Suprapubic skin (tissue), 4 donors: Measurements from ENCODE around the gene ASRGL1. TPM values are rescaled to one million over a fixed set of nuclear protein-coding genes. Genes with fewer than 3 reads are reported as not detected.

Experiments
- DNase-seq, 2 donors: peaks; one replicate each; pipeline ENCODE4 v3.0.0-alpha.2; 2019; ENCODE audit warnings: low spot score in 2 of 2
- H3K27ac ChIP-seq: fragments of 200-600 bp; sonication (generic); one replicate; pipeline ENCODE4 v1.5.1; 2019
- H3K27me3 ChIP-seq: fragments of 200-600 bp; sonication (generic); one replicate; pipeline ENCODE4 v1.5.1; 2019
- H3K36me3 ChIP-seq: fragments of 200-600 bp; sonication (generic); one replicate; pipeline ENCODE4 v1.5.1; 2019
- H3K4me1 ChIP-seq: fragments of 200-600 bp; sonication (generic); one replicate; pipeline ENCODE4 v1.5.1; 2019
- H3K4me3 ChIP-seq: fragments of 200-600 bp; sonication (generic); one replicate; pipeline ENCODE4 v1.5.1; 2019; ENCODE audit warnings: mild to moderate bottlenecking
- H3K9me3 ChIP-seq: fragments of 200-600 bp; sonication (generic); one replicate; pipeline ENCODE4 v1.5.1; 2019
- EP300 ChIP-seq: sonication (generic); formaldehyde crosslinking; IDR thresholded peaks from one replicate; pipeline ENCODE4 v1.6.1; 2017; ENCODE audit warnings: antibody characterized with exemption
- POLR2A ChIP-seq, 2 donors: fragments of 450-650 bp; IDR thresholded peaks; one replicate each; pipeline ENCODE4 v1.6.1; 2017; ENCODE audit warnings: antibody characterized with exemption in 2 of 2, mild to moderate bottlenecking in 2 of 2, moderate library complexity in 2 of 2
- POLR2AphosphoS5 ChIP-seq, 3 donors: sonication (generic); formaldehyde crosslinking; IDR thresholded peaks; one replicate each; pipeline ENCODE4 v1.6.1; 2017; ENCODE audit warnings: antibody characterized with exemption in 3 of 3
- WGBS: methylation state at CpG from one replicate; pipeline ENCODE4 v1.1.5; 2018; 5-methylcytosine and 5-hydroxymethylcytosine counted together
- total RNA-seq, 4 donors: library from RNA; depleted of rRNA; stranded (reverse); fragments of >200 nt; gene quantifications; one replicate each; pipeline ENCODE4 v1.1.0, GENCODE V29; 2016
- TF ChIP-seq, protein P1 (sequence below), 2 donors: fragments of 200-600 bp in 1 of 2; fragments of 450-650 bp in 1 of 2; sonication (generic) in 1 of 2; IDR thresholded peaks; one replicate each; pipeline ENCODE4 v1.5.1; 2016 to 2019; ENCODE audit warnings: antibody characterized with exemption in 2 of 2, mild to moderate bottlenecking in 1 of 2, moderate library complexity in 1 of 2

The ASRGL1 gene
- total RNA-seq, 4 donors from 2014 or later, result 2.5 to 10.5 (median 5.2) TPM

DNA sequence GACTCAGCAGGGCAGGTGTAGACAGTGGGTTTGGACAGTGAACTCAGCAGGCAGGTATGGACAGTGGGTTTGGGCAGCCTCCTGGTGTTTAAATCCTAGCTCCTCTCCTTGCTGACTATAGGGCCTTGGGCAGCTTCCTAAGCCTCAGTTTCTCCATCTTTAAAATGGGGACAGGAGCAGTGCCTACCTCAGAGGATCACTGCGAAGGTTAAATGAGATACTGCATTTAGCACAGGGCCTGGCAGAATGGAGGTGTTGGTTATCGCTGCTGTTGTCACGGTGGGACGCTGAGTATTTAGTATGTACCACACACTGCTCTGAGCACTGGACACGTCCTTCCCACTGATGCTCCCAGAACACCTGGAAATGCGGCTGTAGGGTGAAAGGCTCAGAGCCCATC is 67.2 kb downstream of the ASRGL1 start:
- no peaks in the 10 kb centered on the region for H3K27me3 ChIP-seq
- H3K4me3 ChIP-seq, result no peak overlapping the region
- no peak overlapping the region for H3K27ac ChIP-seq
- H3K9me3 ChIP-seq, result no peaks in the 10 kb centered on the region
- TF ChIP-seq POLR2A (IDR thresholded peaks at IDR 0.05), result no peak
- TF ChIP-seq POLR2AphosphoS5 (IDR thresholded peaks at IDR 0.05), result no peak
- TF ChIP-seq, protein P1, sequence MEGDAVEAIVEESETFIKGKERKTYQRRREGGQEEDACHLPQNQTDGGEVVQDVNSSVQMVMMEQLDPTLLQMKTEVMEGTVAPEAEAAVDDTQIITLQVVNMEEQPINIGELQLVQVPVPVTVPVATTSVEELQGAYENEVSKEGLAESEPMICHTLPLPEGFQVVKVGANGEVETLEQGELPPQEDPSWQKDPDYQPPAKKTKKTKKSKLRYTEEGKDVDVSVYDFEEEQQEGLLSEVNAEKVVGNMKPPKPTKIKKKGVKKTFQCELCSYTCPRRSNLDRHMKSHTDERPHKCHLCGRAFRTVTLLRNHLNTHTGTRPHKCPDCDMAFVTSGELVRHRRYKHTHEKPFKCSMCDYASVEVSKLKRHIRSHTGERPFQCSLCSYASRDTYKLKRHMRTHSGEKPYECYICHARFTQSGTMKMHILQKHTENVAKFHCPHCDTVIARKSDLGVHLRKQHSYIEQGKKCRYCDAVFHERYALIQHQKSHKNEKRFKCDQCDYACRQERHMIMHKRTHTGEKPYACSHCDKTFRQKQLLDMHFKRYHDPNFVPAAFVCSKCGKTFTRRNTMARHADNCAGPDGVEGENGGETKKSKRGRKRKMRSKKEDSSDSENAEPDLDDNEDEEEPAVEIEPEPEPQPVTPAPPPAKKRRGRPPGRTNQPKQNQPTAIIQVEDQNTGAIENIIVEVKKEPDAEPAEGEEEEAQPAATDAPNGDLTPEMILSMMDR (IDR thresholded peaks at IDR 0.05), result no peak
- peaks cover 44% of the 10 kb centered on the region for H3K4me1 ChIP-seq
- no peak for DNase-seq
- WGBS, result 94% methylated on average over 6 of the region's 6 CpGs
- no peaks in the 10 kb centered on the region for H3K36me3 ChIP-seq

DNA sequence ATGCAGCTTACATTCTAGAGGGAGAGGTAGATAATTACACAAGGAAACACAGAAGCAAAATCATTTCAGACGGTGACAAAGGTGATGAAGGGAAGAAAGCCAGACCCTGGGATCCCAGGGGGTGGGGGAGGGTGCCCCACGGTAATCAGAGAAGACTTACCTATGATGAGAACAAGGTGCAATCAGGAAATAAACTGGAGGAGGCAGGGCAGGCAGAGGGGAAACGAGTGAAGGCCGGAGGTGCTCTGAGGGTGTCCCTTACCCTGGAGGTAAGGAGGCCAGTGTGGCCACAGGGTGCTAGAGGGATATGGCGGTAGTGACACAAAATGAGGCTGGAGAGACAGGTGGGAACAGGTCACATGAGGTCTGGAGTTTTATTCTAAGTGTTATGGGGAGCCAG is 67.7 kb downstream of the ASRGL1 start:
- Histone ChIP-seq H3K27me3 (no peaks in the 10 kb centered on the region), H3K4me3 (no peak overlapping the region), H3K36me3 (no peaks in the 10 kb centered on the region), H3K9me3 (no peaks in the 10 kb centered on the region), H3K27ac (no peak overlapping the region), H3K4me1 (peaks cover 42% of the 10 kb centered on the region)
- no peak for TF ChIP-seq POLR2AphosphoS5 (IDR thresholded peaks at IDR 0.05)
- TF ChIP-seq EP300, result no peak
- TF ChIP-seq, protein P1 (IDR thresholded peaks at IDR 0.05), result no peak
- TF ChIP-seq POLR2A (IDR thresholded peaks at IDR 0.05), result no peak
- DNase-seq, result no peak
- 88% methylated on average over 5 of the region's 5 CpGs for WGBS

DNA sequence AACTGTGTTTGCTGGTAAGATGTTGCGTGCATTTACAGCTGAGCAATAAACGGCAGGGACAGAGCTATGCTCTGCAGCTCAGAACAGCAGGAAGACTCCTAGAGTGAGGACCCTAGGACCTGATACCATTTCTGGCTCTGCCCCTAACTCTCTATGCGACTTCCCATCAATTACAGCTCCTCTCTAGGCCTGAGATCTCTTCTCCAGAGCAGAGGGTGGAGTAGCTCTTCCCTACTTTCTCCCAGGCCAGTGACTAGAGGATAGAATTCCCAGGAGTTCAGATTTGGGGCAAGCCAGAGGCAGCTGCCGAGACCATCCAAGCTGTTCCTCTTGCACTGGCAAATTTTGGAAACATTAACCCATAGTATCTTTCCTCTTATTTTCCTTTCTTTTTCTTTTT is 68.8 kb downstream of the ASRGL1 start:
- Histone ChIP-seq H3K4me1 (peaks cover 39% of the 10 kb centered on the region), H3K9me3 (no peaks in the 10 kb centered on the region), H3K27ac (no peak overlapping the region), H3K4me3 (no peak overlapping the region), H3K36me3 (no peaks in the 10 kb centered on the region), H3K27me3 (no peaks in the 10 kb centered on the region)
- DNase-seq, result no peak
- TF ChIP-seq POLR2AphosphoS5 (IDR thresholded peaks at IDR 0.05) (no peak), EP300 (no peak), POLR2A (IDR thresholded peaks at IDR 0.05) (no peak)
- TF ChIP-seq, protein P1 (IDR thresholded peaks at IDR 0.05), result no peak
- 70% methylated on average over 4 of the region's 4 CpGs for WGBS

DNA sequence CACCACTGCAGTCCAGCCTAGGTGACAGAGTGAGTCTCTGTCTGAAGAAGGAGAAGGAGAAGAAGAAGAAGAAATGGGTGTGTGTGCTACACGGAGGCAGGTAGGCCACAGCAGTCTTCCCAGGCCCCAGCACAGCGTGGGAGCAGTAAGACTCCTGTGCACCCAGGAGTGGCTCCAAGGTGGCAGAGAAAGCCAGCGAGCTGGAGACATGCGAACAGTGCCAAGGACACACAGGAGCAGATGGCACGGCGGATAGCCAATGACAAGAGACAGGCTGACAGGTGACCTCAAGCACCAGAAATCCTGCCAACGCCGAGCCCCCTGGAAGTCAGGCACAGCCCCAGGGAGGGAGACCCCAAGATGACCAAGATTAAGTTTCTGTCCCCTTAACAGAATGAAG is 72.6 kb downstream of the ASRGL1 start:
- Histone ChIP-seq H3K27me3 (no peaks in the 10 kb centered on the region), H3K27ac (no peak overlapping the region), H3K9me3 (no peaks in the 10 kb centered on the region), H3K4me1 (peaks cover 36% of the 10 kb centered on the region), H3K4me3 (no peak overlapping the region), H3K36me3 (no peaks in the 10 kb centered on the region)
- TF ChIP-seq EP300 (no peak), POLR2AphosphoS5 (IDR thresholded peaks at IDR 0.05) (no peak), POLR2A (IDR thresholded peaks at IDR 0.05) (no peak)
- TF ChIP-seq, protein P1 (IDR thresholded peaks at IDR 0.05), result no peak
- no peak for DNase-seq
- 87% methylated on average over 8 of the region's 8 CpGs for WGBS

DNA sequence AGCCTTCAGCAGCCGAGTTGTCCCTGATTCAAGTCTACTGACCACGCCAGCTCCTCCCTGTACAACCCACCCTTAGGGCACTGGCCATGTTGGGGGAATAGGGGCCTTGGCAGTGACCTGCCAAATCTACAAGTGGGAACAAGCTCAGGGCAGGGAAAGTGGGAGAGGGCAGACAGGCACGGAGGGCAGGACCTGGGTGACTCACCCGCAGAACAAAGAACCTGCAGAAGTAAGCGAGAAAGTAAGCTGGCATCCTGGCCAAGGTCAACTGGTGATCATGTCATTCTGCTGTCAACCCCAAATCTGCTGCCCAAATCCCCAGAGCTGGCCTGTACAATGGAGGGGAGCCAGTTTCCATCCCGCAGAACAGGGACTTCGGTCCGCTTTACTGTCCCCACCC is 73.7 kb downstream of the ASRGL1 start:
- H3K27me3 ChIP-seq, result no peaks in the 10 kb centered on the region
- no peaks in the 10 kb centered on the region for H3K9me3 ChIP-seq
- 69% methylated on average over 2 of the region's 8 CpGs for WGBS
- no peak overlapping the region for H3K4me3 ChIP-seq
- no peak for DNase-seq
- peak overlapping the region; percentile 32 for H3K27ac ChIP-seq
- H3K4me1 ChIP-seq, result peaks cover 36% of the 10 kb centered on the region
- no peaks in the 10 kb centered on the region for H3K36me3 ChIP-seq
- TF ChIP-seq POLR2A (IDR thresholded peaks at IDR 0.05) (no peak), EP300 (no peak), POLR2AphosphoS5 (IDR thresholded peaks at IDR 0.05) (no peak)
- TF ChIP-seq, protein P1 (IDR thresholded peaks at IDR 0.05), result no peak
